Activated naive CD8-positive, alpha-beta T cell treated with anti-CD3 and anti-CD28 coated beads, Interleukin-2, amount 50 U/mL, for 16 hours (primary cell): ENCODE data around the gene SERTAD1.

Experiments used
- DNase-seq: peaks from one replicate; pipeline ENCODE4 v3.0.0-alpha.2; 2020; ENCODE audit warnings: low read depth, low spot score

The SERTAD1 gene

DNA sequence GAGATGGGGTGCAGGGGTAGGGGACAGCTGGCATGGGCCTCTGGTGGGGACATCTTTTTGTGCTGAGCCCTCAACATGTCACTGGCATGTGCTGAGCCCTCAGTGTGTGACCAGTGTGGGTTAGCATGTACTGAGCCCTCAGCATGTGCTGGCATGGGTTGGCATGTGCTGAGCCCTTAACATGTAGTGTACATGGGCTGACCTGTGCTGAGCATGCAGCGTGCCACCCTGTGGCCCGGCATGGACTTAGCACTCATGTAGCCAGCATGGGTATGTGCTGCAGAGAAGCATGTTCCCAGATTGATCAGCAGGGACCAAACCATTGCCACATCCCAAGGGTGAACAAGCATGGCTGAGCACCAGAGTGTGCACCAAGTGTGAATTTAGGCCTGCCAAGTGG lies 47.3 kb downstream of the SERTAD1 start:
- DNase-seq, result no peak

DNA sequence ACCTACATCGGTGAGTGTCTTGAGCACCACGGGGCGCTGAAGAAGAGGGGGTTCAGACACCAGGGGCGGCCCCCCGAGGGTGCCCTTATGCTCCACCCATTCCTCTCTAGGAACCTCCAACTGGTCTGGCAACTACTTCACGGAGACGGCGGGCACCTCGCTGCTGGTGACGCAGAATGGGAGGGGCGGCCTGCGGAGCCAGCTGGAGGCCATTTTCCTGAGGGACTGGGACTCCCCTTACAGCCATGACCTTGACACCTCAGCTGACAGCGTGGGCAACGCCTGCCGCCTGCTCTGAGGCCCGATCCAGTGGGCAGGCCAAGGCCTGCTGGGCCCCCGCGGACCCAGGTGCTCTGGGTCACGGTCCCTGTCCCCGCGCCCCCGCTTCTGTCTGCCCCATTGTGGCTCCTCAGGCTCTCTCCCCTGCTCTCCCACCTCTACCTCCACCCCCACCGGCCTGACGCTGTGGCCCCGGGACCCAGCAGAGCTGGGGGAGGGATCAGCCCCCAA lies 47.9 kb downstream of the SERTAD1 start:
- no peak for DNase-seq

- no peak for DNase-seq
Measured at GRCh38 chr19:40376286-40376862, 49.4 kb downstream of the SERTAD1 start.

- DNase-seq, result no peak
Measured at GRCh38 chr19:40374084-40374483, 51.7 kb downstream of the SERTAD1 start.

- no peak for DNase-seq
Measured at GRCh38 chr19:40371802-40372122, 54.0 kb downstream of the SERTAD1 start.
